Measurements from ENCODE around the gene SPTA1.

The SPTA1 gene

DNA sequence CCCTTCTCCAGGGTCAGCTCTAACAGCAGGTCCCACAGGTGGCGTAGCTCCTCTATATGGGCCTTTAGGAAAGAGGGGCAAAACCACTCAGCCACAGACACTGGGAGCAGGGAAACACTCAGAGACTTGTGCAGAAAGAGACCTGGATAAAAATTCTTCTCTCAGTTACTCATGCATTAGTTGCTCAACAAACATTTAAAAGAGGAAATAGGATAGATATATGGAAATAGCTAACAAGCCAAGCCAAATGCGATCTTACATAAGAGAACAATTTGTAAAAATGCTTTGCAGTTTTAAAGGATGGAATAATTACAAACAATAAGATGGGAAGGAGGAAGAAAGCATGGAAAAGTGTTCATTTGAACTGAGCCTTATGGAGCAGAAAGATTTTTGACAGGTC is 4.9 kb downstream of the SPTA1 start:
- DNase-seq, result no peak

DNA sequence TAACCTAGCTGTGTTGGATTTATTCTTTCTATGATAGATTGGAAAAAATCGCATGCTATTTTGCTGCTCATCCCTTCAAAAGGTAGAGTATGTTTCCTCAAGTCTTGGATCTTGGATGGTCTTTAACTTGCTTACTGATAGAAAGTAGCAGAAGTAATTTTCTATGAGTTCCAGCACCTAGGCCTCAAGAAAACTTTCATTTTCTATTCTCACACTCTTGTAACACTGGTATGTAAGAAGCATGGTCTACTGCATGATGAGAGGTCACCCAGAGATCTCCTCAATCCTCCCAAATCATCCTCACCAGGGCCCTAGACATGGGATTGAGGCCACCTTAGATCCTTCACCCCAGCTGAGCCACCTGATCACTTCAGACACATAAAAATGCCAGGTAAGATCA is 7.2 kb downstream of the SPTA1 start:
- no peak for DNase-seq

GRCh38 chr1:158675563-158676323 is 10.8 kb downstream of the SPTA1 start:
- no peak for DNase-seq

DNA sequence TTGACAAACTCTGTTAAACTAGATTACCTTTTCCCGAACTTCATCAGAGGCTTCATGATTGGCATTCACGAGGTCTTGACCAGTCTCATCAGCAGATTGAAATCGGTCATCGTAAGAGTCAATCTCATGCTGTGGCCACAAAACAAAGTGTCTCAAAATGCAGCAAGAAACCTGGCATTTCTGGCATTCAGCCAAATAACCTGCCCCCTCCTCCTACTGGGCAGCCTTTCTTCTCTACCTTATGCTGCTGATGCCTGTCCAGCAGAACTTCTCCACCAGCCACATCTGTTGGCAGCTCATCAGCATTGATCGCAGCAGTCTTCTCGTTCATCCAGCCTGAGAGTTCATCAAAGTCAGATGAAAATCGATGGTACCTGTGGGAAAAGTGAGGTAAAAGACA is 12.2 kb downstream of the SPTA1 start:
- no peak for DNase-seq

- no peak for DNase-seq
Measured at GRCh38 chr1:158666037-158666436, 20.5 kb downstream of the SPTA1 start.

GRCh38 chr1:158654571-158654970 is 31.9 kb downstream of the SPTA1 start:
- no peak for DNase-seq

GRCh38 chr1:158654086-158654485 is 32.4 kb downstream of the SPTA1 start:
- DNase-seq, result no peak

DNA sequence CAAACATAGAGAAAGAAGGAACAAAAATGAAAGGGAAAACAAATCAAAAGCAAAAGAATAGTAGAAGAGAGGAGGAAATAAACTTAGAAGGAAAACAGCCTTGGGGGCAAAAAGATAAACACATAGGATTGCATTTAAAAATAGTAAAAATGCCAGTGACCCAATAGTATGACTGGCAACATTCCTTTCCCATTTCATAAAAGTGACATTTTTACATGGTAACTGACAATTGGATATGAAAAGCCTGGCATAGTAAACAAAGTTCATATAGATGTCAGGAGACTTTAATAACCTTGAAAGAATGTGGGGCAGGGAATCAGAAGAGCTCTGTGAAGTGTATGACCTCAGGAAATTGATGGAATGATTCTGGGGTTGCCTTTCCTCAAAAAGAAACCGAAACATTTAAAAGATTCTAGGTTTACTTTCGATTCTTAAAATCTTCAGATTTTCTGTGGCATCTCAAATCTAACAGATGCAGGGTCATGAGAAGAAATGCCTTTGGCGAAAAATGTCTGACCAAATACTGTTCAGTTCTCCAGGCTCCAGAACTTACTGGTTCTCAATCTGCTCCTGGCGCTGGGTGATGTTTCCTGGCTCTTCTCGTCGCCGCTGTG is 33.7 kb downstream of the SPTA1 start:
- DNase-seq, result no peak

DNA sequence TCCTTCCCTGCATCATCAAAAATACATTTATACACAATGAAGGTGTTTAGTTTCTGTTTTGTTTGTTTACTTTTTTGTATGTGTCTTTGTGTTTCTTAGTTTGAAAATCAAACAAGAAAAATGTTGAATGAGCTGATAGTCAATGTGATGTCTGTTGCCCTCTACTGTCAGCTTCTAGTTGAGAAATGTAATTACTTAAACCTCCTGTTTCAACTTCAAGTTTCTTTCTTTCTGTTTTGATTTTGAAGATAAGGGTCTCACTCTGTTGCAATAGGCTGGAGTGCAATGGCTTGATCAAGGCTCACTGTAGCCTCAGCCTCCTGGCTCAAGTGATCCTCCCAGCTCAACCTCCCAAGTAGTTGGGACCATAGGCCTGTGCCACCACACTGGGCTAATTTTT is 37.5 kb downstream of the SPTA1 start:
- no peak for DNase-seq

DNA sequence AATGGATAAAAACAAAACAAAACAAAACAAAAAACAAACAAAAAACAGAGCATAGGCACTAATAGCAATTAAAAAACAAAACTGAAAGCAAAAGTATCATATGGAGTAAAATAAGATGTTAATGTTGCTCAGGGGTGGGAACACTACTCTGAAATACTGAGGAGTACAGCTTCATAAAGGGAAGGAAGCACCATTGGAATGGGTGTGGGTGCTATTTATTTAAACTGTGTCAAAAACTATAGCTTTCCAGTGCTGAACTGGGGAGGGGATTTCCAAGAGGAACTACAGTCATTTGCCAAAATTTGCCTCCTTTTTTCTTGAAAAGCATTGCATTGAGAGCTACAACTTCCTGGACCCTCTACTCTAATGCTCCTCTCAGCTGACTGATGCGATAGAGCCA is 40.0 kb downstream of the SPTA1 start:
- DNase-seq, result no peak

DNA sequence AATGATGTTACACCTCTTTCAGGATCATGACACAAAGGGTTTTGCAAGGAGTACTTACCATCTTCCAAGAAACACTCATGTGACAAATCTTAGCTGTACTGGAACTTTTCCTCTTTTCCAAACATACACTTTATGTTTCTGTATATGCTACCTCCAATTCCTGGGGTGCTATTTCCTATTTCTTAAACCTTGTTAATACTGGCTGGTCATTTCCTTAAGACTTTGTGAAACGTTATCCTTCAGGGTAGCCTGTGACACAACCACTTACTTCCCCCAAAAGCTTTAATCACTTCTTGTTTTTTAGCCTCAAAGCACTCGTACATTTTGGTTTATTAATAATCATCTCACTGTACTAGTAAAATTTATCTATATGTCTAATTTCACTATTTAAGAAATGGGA is 42.1 kb downstream of the SPTA1 start:
- DNase-seq, result no peak

- DNase-seq, result no peak
Measured at GRCh38 chr1:158638904-158639303, 47.6 kb downstream of the SPTA1 start.

DNA sequence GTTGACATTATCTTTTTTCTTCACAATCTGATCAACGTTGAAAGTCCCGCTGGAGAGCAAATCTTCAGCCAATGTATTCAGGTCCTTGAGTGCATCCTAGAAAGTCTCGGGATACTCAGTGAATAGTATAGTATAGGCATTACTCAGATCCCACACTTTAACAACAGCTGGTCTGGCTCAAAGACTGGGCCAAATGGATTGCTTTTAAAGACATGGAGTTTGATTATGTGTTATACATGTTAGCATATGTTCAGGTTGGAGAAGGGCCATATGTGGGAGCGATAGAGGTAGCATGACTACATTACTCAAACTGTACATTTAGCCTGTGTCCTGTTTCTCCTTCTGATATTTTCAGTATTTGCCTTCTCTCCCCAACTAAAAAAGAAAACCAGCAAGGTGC is 48.4 kb downstream of the SPTA1 start:
- DNase-seq, result no peak

- DNase-seq, result no peak
Measured at GRCh38 chr1:158613764-158614163, 72.8 kb downstream of the SPTA1 start.

DNA sequence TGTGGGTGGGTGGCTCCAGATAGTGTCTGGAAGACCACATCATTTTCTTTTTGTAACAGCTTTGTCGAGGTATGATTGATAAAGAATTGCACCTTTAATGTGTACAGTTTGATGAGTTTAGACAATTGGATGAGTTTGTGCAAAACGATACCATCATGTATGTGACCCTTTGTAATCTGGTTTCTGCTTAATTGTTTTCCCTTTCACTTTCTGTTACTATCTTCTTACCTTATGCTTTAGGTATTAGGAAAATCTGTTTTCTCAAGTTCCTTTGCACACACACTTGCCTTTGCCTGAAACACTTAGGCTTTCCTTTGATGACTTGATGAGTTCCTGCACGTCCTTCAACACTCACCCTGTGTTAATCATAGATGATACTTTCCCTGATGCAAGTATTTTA is 74.6 kb downstream of the SPTA1 start:
- DNase-seq, result no peak

GRCh38 chr1:158607296-158607695 is 79.2 kb downstream of the SPTA1 start:
- DNase-seq, result no peak

DNA sequence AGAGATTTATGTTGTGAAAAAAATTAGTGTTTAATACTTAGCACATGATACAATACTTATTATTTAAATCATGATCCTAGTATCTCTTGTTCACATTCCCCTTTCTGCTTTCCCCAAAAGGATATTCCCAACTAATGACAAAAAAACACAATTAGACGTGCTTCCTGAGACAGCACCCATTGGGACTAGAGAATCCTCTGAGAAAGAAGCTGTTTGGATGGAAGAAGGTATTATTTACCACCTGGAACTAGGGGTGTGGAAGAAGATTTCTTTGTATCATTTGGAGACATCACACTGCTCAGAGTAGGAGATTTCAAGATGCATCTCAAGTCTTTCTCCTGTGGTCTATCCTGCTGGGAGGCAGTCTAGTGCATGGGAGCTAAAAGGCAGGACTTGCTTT is 81.5 kb downstream of the SPTA1 start, which contains the start of gene OR10Z1:
Gene OR10Z1 (plus strand): TSS at position 301 of the 400 bp plus-strand sequence. CDS start 1,171 bp downstream, outside the sequence.
- DNase-seq, result no peak

DNA sequence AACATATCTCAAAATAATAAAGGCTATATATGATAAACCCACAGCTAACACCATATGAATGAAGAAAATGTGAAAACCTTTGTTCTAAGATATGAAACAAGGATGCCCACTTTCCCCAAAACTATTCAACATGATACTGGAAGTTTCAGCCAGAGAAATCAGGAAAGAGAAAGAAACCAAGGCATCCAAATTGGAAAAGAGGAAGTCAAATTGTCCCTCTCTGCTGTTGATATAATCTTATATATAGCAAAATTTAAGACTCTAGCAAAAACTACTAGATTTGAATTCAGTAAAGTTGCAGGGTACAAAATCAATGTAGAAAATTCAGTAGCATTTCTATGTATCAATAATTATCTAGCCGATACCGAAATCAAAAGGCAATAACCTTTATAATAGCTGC is 85.8 kb downstream of the SPTA1 start:
- DNase-seq, result no peak

- no peak for DNase-seq
Measured at GRCh38 chr1:158586942-158587341, 99.6 kb downstream of the SPTA1 start.

DNA sequence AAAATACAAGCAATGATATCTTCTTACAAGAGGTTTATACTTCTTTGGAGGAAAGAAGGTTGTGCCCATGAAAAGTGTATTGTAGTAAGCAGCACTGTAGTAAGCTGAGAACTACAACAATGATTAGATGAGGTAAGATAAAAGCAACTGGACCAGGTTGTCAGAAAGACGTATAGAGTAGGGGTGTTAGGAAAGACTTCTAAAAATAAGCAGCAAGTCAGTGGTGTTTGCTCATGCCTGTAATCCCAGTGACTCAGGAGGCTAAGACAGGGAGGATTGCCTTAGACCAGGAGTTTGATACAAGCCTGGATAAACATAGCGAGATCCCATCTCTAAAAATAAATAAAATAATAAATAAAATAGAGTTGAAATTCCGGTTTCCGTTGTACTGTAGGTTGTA is 102.6 kb downstream of the SPTA1 start:
- no peak for DNase-seq

- no peak for DNase-seq
Measured at GRCh38 chr1:158579733-158580132, 106.8 kb downstream of the SPTA1 start, which contains the start of gene OR10X1. Gene OR10X1, minus strand, starts transcription at chr1:158579899. Its CDS starts 0 bp downstream, at chr1:158579899.

DNA sequence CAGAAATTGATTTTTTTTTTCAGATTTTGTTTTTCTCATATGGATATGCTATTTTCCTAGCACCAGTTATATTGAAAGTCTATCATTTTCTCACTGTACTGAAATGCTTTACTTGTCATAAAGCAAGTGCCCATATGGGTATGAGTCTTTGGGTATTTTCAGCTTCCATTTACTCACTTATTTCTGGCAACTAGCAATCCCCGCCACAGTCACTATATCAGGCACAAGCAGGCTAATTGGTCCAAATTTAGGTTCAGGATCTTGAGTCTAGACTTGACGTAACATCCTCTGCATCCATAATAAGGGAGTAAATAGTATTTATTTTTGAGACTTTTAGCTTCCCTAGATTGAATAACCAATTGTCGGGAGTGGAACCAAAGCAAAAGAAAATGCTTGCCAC is 109.0 kb downstream of the SPTA1 start:
- DNase-seq, result no peak

- no peak for DNase-seq
Measured at GRCh38 chr1:158572226-158572625, 114.3 kb downstream of the SPTA1 start.

- no peak for DNase-seq
Measured at GRCh38 chr1:158570480-158570879, 116.0 kb downstream of the SPTA1 start, which contains the start of gene OR6P1. Gene OR6P1, minus strand, starts transcription at chr1:158570580. Its CDS starts 6,976 bp downstream, at chr1:158563604.

GRCh38 chr1:158564608-158565007 is 121.9 kb downstream of the SPTA1 start:
- DNase-seq, result no peak
